Lung microvascular endothelial cell (primary cell): Measurements from ENCODE around the gene ZC3H14. TPM values are rescaled to one million over a fixed set of nuclear protein-coding genes. Genes with fewer than 3 reads are reported as not detected.

Experiments used
- DNase-seq, 2 donors: peaks; one replicate each; pipeline versions ENCODE4 v3.0.0 to v3.0.0-alpha.2; 2010; ENCODE audit warnings: low read depth in 2 of 2
- total RNA-seq: library from RNA; depleted of rRNA; stranded (reverse); fragments of >200 nt; gene quantifications from 2 replicates; pipeline ENCODE4 v1.2.1, GENCODE V29; 2014

ZC3H14 gene
- total RNA-seq, 1 donor from 2014 or later: 47.2 TPM

- DNase-seq: peak; percentile 86 to 88
These were observed 11.6 kb upstream of the ZC3H14 start for GRCh38 chr14:88551094-88551870.

DNA sequence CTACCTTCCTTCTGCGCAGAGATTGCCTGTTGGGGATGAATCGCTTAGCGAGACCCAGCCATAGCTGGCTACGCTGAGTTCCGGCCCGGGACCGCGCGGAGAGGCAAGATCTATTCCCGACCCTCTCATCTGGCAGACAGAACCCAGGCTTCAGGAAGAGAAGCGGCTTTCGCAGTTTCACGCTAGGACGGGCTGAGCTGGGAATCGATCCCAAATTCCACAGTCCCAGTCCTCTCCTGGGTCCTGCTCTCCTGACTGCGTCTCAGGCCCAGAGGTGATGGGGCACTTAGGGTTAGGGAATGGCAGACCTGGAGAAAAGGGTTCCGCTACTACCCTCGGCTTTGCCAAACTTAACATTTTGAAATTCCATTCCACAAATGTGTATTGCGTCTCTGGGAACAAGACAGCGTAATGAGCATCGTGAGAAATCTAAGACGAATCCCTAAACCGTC is 10.8 kb upstream of the ZC3H14 start:
- DNase-seq: peak; percentile 40 to 41

- no peak for DNase-seq
These were observed 10.0 kb upstream of the ZC3H14 start for GRCh38 chr14:88552876-88553275.

- DNase-seq: peak; percentile 23 to 38
These were observed 8.9 kb upstream of the ZC3H14 start for GRCh38 chr14:88553886-88554456.

- DNase-seq: peak; percentile 73
These were observed 8.2 kb upstream of the ZC3H14 start, which contains the start of gene PTPN21 for GRCh38 chr14:88554457-88555286. PTPN21 (minus strand) TSS chr14:88555007; CDS start chr14:88550417, 4,590 bp downstream.

GRCh38 chr14:88556581-88556980 is 6.3 kb upstream of the ZC3H14 start:
- no peak for DNase-seq

- DNase-seq: peak; percentile 47 to 51
These were observed 3.0 kb upstream of the ZC3H14 start for GRCh38 chr14:88559852-88560251.

- DNase-seq: no peak
These were observed 356 bp upstream of the ZC3H14 start for GRCh38 chr14:88562532-88562830.

GRCh38 chr14:88563845-88564244 is 1.0 kb downstream of the ZC3H14 start:
- peak in 1 of 2 donors; percentile 31 for DNase-seq

DNA sequence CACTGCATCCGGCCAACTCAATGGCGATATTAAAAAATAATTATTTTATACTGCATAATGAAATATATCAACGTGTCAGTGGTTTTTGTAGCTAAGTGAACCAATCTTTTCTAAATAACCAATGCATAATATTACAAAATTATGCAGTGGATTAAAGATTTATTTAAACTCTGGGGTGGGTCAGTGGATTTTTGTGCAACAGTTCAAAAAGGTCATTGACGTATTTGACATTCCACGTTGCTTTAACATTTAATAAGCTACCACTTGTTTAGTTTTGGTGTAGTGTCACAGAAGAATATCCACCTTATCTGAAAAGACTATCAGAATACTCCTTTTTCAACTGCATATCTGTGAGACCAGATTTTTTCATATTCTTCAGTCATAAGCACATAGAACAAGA is 2.6 kb downstream of the ZC3H14 start:
- DNase-seq: no peak

GRCh38 chr14:88568196-88568595 is 5.4 kb downstream of the ZC3H14 start:
- no peak for DNase-seq

DNA sequence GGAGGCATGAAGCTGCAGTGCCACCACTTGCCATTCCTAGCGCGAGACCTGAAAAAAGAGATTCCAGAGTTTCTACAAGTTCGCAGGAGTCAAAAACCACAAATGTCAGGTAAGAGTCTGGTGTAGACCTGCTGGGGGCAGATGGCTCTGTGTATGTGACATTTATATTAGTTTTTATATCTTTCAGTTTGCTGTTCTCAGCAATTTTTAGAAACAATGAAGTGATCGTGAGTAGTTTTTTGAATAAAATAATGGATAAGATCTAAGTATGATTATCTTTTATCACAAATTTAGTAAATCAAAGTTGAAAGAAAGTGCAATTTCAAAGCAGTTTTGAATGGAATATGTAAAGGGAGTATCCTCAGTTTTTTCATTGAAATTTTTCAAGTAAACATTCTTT is 9.3 kb downstream of the ZC3H14 start:
- no peak for DNase-seq

DNA sequence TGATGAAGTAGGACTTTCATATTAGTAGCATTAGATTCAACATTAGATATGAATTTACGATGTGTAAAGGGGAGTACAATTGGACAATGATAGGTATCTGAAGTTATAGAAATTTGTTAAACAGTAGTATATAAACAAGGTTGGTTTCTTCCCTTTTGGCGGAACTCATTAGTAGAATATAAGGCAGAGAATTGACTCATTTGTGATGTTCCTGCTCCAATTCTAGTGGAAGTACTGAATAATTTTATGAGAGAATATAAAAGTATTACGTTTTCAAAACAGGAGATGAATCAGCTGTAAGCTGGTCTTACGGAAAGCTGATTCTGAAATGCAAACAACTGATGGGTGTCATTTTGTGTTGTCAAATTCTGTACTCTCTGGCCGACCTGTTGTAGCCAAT is 13.4 kb downstream of the ZC3H14 start:
- no peak for DNase-seq

- no peak for DNase-seq
These were observed 21.6 kb downstream of the ZC3H14 start for GRCh38 chr14:88584451-88584850.

DNA sequence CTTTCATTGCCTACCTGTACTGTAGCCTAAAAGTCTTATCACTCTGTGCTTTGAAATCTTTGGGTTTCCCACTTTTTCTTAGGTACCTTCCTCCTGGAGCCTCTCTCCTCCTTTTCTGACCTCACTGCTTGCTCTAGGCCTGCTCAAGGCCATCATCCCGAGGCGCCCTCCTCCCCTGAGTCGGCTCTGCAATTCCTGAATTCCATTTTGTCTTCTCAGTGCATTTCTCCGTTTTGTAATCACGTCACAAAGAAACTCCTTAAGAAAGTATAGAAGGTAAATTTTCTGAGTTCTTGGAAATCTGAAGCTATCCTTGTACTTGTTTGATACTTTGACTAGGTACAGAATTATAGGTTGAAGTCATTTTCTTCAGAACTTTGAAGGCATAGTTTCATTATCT is 25.2 kb downstream of the ZC3H14 start:
- DNase-seq: no peak

DNA sequence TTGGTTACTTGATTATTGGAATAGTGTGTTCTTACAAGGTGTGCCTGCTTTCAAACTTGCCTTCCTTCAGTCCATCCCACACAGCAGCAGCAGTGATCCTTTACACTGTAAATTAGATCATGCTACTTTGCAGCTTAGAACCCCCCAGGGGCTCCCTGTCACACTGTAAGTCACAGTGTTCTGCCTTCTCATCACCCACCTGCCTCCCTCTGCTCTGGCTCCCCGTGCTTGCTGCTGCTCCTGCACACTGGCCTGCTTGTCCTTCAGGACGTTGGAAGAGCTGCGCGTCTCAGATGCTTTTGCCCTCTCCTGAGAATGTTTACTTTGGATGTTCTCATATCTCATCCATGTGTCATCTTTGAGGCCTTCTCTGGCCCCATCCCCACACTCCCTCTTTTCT is 27.3 kb downstream of the ZC3H14 start:
- no peak for DNase-seq

DNA sequence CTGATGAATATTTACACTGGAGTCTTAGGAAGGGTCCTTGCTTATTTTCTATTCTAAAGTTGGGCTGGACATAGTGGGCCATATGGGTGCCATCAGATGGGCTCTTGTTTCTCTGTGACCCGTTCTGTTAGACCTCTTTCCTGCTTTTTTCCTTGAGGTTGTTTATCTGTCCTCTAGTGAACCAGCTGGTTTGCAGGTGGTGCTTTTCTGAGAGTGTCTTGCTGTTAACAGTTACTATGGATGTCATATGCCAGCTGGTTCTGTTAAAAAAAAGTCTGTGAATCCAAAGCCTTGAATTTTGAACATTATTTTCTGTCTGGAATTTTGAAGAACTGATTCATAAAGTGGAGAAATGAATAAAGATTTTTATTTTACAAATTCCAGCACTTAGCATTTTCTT is 29.2 kb downstream of the ZC3H14 start:
- DNase-seq: no peak

DNA sequence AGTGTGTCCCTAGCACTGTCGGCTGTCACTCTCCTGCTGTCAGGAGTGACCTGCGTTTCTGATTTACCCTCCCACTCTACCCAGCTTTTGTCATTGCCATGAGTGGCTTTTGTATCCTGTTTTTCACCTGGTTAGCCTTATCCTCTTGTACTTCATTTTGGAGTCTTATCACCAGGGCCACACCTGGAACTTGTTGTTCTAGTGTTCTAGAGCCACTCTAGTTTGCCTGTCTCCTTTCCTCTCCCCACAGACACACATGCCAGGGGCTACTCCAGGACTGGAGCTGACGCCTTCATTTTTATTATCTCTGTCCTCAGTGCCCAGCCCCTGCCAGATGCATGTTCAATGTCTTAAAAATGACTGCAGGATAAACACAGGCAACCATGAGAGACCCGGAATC is 34.2 kb downstream of the ZC3H14 start:
- DNase-seq: no peak

DNA sequence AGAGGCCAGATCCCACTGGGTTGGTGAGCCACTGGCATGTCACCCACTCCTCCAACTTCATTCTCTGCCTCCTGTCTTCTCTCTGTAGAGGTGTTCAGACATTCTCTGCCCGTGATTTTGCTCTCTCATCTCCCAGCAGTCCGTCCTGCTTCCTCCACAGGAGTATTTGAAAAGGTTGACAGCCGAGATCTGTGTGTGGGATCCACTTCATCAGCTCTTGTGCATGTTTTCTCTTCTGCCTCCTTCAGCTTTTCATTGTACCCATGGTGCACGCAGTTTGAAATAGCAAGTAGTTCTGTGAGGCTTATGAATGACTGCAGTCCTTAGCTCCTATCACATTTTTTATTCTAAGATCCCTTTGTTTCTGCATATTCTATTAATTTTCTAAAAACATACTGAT is 34.8 kb downstream of the ZC3H14 start:
- no peak for DNase-seq

- DNase-seq: no peak
These were observed 35.3 kb downstream of the ZC3H14 start for GRCh38 chr14:88598097-88598675.

DNA sequence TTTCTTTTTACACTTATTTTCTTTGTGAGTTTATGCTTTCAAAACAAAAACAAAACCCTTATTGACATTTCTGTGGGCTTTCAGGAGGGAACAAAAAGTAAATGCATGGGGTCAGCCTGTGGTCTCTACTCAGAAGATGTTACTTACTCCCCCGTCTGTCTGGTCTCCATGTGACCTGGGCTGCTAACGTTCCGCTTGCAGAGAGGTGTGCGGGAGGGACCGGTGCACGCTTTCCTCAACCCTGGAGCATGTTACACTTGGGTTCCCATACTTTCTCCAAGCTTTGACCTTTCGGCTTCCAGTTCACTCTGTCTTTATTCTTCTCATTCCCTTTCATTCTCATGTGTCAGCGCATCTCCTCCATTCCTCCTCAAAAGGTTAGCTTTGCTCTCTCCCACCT is 36.5 kb downstream of the ZC3H14 start:
- DNase-seq: no peak
